Measurements from ENCODE around the gene SCGN. TPM values are rescaled to one million over a fixed set of nuclear protein-coding genes. Genes with fewer than 3 reads are reported as not detected.

SCGN gene
- total and polyA plus RNA-seq, 2 of the 13 experiments (the other 11 are each of a cell fraction or from before 2014, with no cell fraction given) = 2.9 to 29.0 TPM

DNA sequence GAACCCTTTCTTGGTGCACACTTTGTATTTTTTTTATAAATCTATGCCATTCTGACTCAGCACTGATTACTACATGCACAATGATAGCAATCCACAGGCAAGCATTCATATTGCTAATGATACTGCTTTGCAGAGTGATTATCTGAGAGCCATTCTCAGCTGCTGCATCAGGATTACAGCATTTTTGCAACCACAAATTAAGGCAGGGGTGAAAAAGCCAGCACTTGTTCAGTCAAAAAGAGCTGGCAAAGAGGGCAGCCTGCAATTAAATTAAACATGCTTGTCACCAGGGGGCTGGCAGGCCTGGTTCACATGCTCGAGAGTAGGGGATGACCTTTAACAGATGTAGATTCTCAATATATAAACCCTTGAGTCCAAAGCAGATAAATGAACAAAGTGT lies 61.8 kb downstream of the SCGN start:
- no peaks in the 10 kb centered on the region for H3K36me3 ChIP-seq (replicated peaks in 1 of 2; ENCODE audit: control insufficient read depth in 1 of 2, insufficient read depth in 2 of 2, low read length in 2 of 2)
- no TSS peak for BruUV-seq (replicated peaks)
- no peaks in the 10 kb centered on the region for H4K20me1 ChIP-seq (ENCODE audit: insufficient read depth, low read length)
- 58% methylated on average over 1 of the region's 1 CpG for WGBS (ENCODE audit: low lambda C conversion rate)
- intact Hi-C loops (cut with micrococcal nuclease; ENCODE audit: unreplicated experiment) (no loop called here), in situ Hi-C loops (cut with HindIII; ENCODE audit: extremely low pct_ligation_motif_present, low pct_unique_long_range_greater_than_20kb) (no loop called here)
- H3K79me2 ChIP-seq (ENCODE audit: insufficient read depth, low read length) = no peaks in the 10 kb centered on the region
- DNase-seq (ENCODE audit: low spot score) (no peak), FAIRE-seq (no peak), ATAC-seq (no peak)
- H3K9ac ChIP-seq (ENCODE audit: insufficient read depth, low read depth, low read length) = no peak overlapping the region
- H2AFZ ChIP-seq (ENCODE audit: low read length) = no peak overlapping the region
- peaks cover 47% of the 10 kb centered on the region for H3K4me1 ChIP-seq (ENCODE audit: insufficient read depth, low read length)
- TF ChIP-seq ZNF549 (CRISPR knock-in tag; IDR thresholded peaks at IDR 0.05) = no peak
- TF ChIP-seq U2AF2 (IDR thresholded peaks at IDR 0.05; ENCODE audit: low read depth, low read length) = no peak
- H3K9me3 ChIP-seq (ENCODE audit: low read length) = no peaks in the 10 kb centered on the region
- no peaks in the 10 kb centered on the region for H3K27me3 ChIP-seq (ENCODE audit: control insufficient read depth in 1 of 2, insufficient read depth in 2 of 2, low read length in 2 of 2)
- ChIA-PET CTCF (ENCODE audit: low intra/inter-chr PET ratio, low total read pairs) (no interaction called here), POLR2A (no interaction called here)
- no peak overlapping the region for H3K4me2 ChIP-seq (ENCODE audit: low read depth, low read length)
- H3K27ac ChIP-seq (ENCODE audit: extremely low read length, insufficient read depth, low read length) = no peak overlapping the region
- H3K4me3 ChIP-seq (replicated peaks in 1 of 3; ENCODE audit: insufficient read depth in 1 of 3, low read depth in 2 of 3, low read length in 3 of 3) = no peak overlapping the region

DNA sequence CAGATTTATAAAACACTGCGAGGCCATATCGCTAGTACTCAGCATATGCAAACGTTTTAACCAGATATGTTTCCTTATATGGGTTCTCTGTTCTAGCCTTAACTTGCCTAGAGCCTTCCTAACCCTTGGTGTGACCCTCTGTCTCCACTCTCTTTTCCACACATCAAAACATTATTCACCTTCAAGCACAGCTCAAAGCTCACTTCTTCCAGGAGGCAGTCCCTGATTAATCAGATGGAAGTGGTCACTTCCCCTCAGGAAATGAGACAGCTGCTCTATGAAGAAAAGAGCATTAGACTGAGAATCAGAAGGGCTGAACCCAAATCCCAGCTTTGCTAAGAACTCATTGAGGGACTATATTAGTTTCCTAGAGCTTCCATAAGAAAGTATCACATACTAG lies 62.8 kb downstream of the SCGN start:
- Histone ChIP-seq H3K79me2 (ENCODE audit: insufficient read depth, low read length) (no peaks in the 10 kb centered on the region), H3K36me3 (replicated peaks in 1 of 2; ENCODE audit: control insufficient read depth in 1 of 2, insufficient read depth in 2 of 2, low read length in 2 of 2) (no peaks in the 10 kb centered on the region), H4K20me1 (ENCODE audit: insufficient read depth, low read length) (no peaks in the 10 kb centered on the region), H3K4me3 (replicated peaks in 1 of 3; ENCODE audit: insufficient read depth in 1 of 3, low read depth in 2 of 3, low read length in 3 of 3) (no peak overlapping the region), H3K27ac (ENCODE audit: extremely low read length, insufficient read depth, low read length) (no peak overlapping the region), H3K27me3 (ENCODE audit: control insufficient read depth in 1 of 2, insufficient read depth in 2 of 2, low read length in 2 of 2) (no peaks in the 10 kb centered on the region), H2AFZ (ENCODE audit: low read length) (no peak overlapping the region), H3K4me1 (ENCODE audit: insufficient read depth, low read length) (peaks cover 44% of the 10 kb centered on the region), H3K9ac (ENCODE audit: insufficient read depth, low read depth, low read length) (no peak overlapping the region), H3K4me2 (ENCODE audit: low read depth, low read length) (no peak overlapping the region), H3K9me3 (ENCODE audit: low read length) (no peaks in the 10 kb centered on the region)
- in situ Hi-C loops (cut with HindIII; ENCODE audit: extremely low pct_ligation_motif_present, low pct_unique_long_range_greater_than_20kb) (loop anchor here (5.0 kb wide), 1 partner anchor 168 kb away; no protein-coding TSS in a partner anchor), intact Hi-C loops (cut with micrococcal nuclease; ENCODE audit: unreplicated experiment) (loop anchor here (5.0 kb wide), 1 partner anchor 77 kb away; no protein-coding TSS in a partner anchor)
- ChIA-PET CTCF (ENCODE audit: low intra/inter-chr PET ratio, low total read pairs) (no interaction called here), POLR2A (interaction anchor here (1.3 kb wide), 1 partner anchor 74 kb away, joined by 3 read pairs; no protein-coding TSS in a partner anchor)
- 41% methylated on average over 3 of the region's 3 CpGs for WGBS (ENCODE audit: low lambda C conversion rate)
- TF ChIP-seq HOXA9 (CRISPR knock-in tag; IDR thresholded peaks at IDR 0.05; ENCODE audit: borderline replicate concordance) (no peak), MIXL1 (CRISPR knock-in tag; IDR thresholded peaks at IDR 0.05) (peak; percentile 57; the same call in 1 of the 2 replicates), HNF4A (CRISPR knock-in tag; IDR thresholded peaks at IDR 0.05) (peak; percentile 43; the same call in 1 of the 2 replicates)
- no peak for FAIRE-seq
- ATAC-seq = no peak
- no peak for DNase-seq (ENCODE audit: low spot score)
- BruUV-seq (replicated peaks) = no TSS peak
